OCI-LY7 (cell line): ENCODE measurements around the gene HDGFL2.

Experiments
- CTCF ChIP-seq: fragments of 200-600 bp; sonication (generic); conservative IDR thresholded peaks from 2 replicates; pipeline ENCODE4 v1.5.1; 2014; ENCODE audit warnings: mild to moderate bottlenecking, antibody characterized with exemption, low read length, moderate library complexity, mixed read lengths
- EZH2phosphoT487 ChIP-seq: fragments of 200-600 bp; sonication (generic); IDR thresholded peaks from 2 replicates; pipeline ENCODE4 v1.6.1; 2018; ENCODE audit warnings: low read depth, borderline replicate concordance, mild to moderate bottlenecking, mixed run types, antibody characterized with exemption, low read length, moderate library complexity, mixed read lengths

- TF ChIP-seq CTCF = no peak
- no peak for TF ChIP-seq EZH2phosphoT487
Observed at GRCh38 chr19:4483385-4483784, 11.3 kb downstream of the HDGFL2 start.
